Astrocyte (in vitro differentiated cells and primary cell): ENCODE data around the gene TMEM270. TPM values are rescaled to one million over a fixed set of nuclear protein-coding genes. Genes with fewer than 3 reads are reported as not detected.
A peak's percentile ranks its signal among the peaks of the same experiment; 100 is the strongest.

Source experiments
- DNase-seq: peaks from one replicate; pipeline ENCODE4 v3.0.0-alpha.2; 2010; ENCODE audit warnings: low read depth
- FAIRE-seq: peaks from 2 replicates; lab custom pipeline; 2011; peaks lifted over from hg19 to GRCh38; lab: Jason Lieb, UNC
- H2AFZ ChIP-seq: 2 replicates; pipeline ENCODE4 v1.6.0; 2012; ENCODE audit warnings: low read depth, low read length, inconsistent platforms
- H3K27ac ChIP-seq: 2 replicates; pipeline ENCODE4 v1.5.1; 2011; ENCODE audit warnings: low read depth, low read length, inconsistent platforms
- H3K27me3 ChIP-seq: 2 replicates; pipeline ENCODE4 v1.6.0; 2011; ENCODE audit warnings: low read length, inconsistent platforms; ENCODE audit not compliant: insufficient read depth
- H3K36me3 ChIP-seq: 2 replicates; pipeline ENCODE4 v1.5.1; 2011; ENCODE audit warnings: low read length, inconsistent platforms; ENCODE audit not compliant: insufficient read depth
- H3K4me1 ChIP-seq: 2 replicates; pipeline ENCODE4 v1.5.1; 2011; ENCODE audit warnings: low read length, inconsistent platforms; ENCODE audit not compliant: insufficient read depth
- H3K4me2 ChIP-seq: 2 replicates; pipeline ENCODE4 v1.6.0; 2012; ENCODE audit warnings: low read length, inconsistent platforms
- H3K4me3 ChIP-seq: 2 replicates; pipeline ENCODE4 v1.5.1; 2011; ENCODE audit warnings: low read depth, mild to moderate bottlenecking, low read length, inconsistent platforms; ENCODE audit not compliant: insufficient read depth
- H3K79me2 ChIP-seq: 2 replicates; pipeline ENCODE4 v1.6.0; 2012; ENCODE audit warnings: mild to moderate bottlenecking, low read length, inconsistent platforms; ENCODE audit not compliant: insufficient read depth
- H3K9ac ChIP-seq: 2 replicates; pipeline ENCODE4 v1.6.0; 2012; ENCODE audit warnings: mild to moderate bottlenecking, low read length, inconsistent platforms
- H3K9me3 ChIP-seq: 2 replicates; pipeline ENCODE4 v1.5.1; 2012; ENCODE audit warnings: low read depth, mild to moderate bottlenecking, low read length, inconsistent platforms; ENCODE audit not compliant: insufficient read depth
- H4K20me1 ChIP-seq: 2 replicates; pipeline ENCODE4 v1.6.0; 2012; ENCODE audit warnings: low read length, inconsistent platforms; ENCODE audit not compliant: insufficient read depth
- H3K27ac Mint-ChIP-seq: one replicate; pipeline ENCODE4 v1.8.0; 2021; ENCODE audit warnings: mild to moderate bottlenecking, mixed read lengths; ENCODE audit not compliant: unreplicated experiment
- H3K27me3 Mint-ChIP-seq: one replicate; pipeline ENCODE4 v1.8.0; 2021; ENCODE audit warnings: low read depth, mixed read lengths; ENCODE audit not compliant: unreplicated experiment
- H3K36me3 Mint-ChIP-seq: one replicate; pipeline ENCODE4 v1.8.0; 2021; ENCODE audit warnings: low read depth, mixed read lengths; ENCODE audit not compliant: unreplicated experiment
- H3K4me1 Mint-ChIP-seq: one replicate; pipeline ENCODE4 v1.8.0; 2021; ENCODE audit warnings: low read depth, mixed read lengths; ENCODE audit not compliant: unreplicated experiment
- H3K4me3 Mint-ChIP-seq: one replicate; pipeline ENCODE4 v1.8.0; 2021; ENCODE audit warnings: mild to moderate bottlenecking, moderate library complexity, mixed read lengths; ENCODE audit not compliant: unreplicated experiment
- H3K9me3 Mint-ChIP-seq: one replicate; pipeline ENCODE4 v1.8.0; 2021; ENCODE audit warnings: mild to moderate bottlenecking, mixed read lengths; ENCODE audit not compliant: unreplicated experiment
- EZH2 ChIP-seq: IDR thresholded peaks from 2 replicates; pipeline ENCODE4 v1.6.1; 2012; ENCODE audit warnings: mild to moderate bottlenecking, low read length, inconsistent platforms; ENCODE audit not compliant: insufficient read depth
- total RNA-seq: library from RNA; stranded (reverse); gene quantifications from 2 replicates; pipeline ENCODE4 v1.2.1, GENCODE V29; 2021
- TF ChIP-seq, protein P1 (sequence below): IDR thresholded peaks from 2 replicates; pipeline ENCODE4 v1.5.1; 2011; ENCODE audit warnings: low read depth, mild to moderate bottlenecking, inconsistent platforms, low read length, moderate library complexity; ENCODE audit not compliant: insufficient read depth

The TMEM270 gene
- total RNA-seq, 1 donor from 2014 or later, result not detected

DNA sequence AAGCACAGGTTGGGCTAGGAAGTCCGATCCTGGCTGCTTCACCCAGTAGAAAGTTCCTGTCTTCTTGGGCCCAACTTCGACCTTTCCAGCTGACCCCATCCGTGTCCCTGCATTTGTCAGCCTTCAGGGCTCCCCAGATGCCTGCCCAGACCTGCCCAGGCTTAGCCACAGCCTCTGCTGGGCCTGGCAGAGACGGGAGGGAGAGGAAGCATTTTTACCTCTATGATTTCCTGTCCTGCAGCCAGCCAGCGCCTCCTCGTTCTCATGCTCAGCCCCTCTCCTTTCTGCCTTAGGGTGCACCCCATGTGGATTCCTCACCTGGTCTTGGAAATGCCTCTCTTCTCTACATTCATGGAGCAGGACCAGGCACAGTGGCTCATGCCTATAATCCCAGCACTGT is 22.3 kb upstream of the TMEM270 start:
- Mint-ChIP-seq H3K9me3 (no peaks in the 10 kb centered on the region), H3K27me3 (no peaks in the 10 kb centered on the region), H3K4me1 (peaks cover 3% of the 10 kb centered on the region), H3K36me3 (no peaks in the 10 kb centered on the region), H3K27ac (no peak overlapping the region), H3K4me3 (no peak overlapping the region)
- no peaks in the 10 kb centered on the region for H3K9me3 ChIP-seq
- no peaks in the 10 kb centered on the region for H4K20me1 ChIP-seq
- no peaks in the 10 kb centered on the region for H3K79me2 ChIP-seq
- no peaks in the 10 kb centered on the region for H3K4me1 ChIP-seq
- no peak overlapping the region for H3K9ac ChIP-seq
- no peak for TF ChIP-seq EZH2
- TF ChIP-seq, protein P1, sequence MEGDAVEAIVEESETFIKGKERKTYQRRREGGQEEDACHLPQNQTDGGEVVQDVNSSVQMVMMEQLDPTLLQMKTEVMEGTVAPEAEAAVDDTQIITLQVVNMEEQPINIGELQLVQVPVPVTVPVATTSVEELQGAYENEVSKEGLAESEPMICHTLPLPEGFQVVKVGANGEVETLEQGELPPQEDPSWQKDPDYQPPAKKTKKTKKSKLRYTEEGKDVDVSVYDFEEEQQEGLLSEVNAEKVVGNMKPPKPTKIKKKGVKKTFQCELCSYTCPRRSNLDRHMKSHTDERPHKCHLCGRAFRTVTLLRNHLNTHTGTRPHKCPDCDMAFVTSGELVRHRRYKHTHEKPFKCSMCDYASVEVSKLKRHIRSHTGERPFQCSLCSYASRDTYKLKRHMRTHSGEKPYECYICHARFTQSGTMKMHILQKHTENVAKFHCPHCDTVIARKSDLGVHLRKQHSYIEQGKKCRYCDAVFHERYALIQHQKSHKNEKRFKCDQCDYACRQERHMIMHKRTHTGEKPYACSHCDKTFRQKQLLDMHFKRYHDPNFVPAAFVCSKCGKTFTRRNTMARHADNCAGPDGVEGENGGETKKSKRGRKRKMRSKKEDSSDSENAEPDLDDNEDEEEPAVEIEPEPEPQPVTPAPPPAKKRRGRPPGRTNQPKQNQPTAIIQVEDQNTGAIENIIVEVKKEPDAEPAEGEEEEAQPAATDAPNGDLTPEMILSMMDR, result no peak
- no peak overlapping the region for H3K4me3 ChIP-seq
- H2AFZ ChIP-seq, result no peak overlapping the region
- no peak overlapping the region for H3K27ac ChIP-seq
- FAIRE-seq (no peak), DNase-seq (no peak)
- H3K27me3 ChIP-seq, result no peaks in the 10 kb centered on the region
- H3K36me3 ChIP-seq, result no peaks in the 10 kb centered on the region
- no peak overlapping the region for H3K4me2 ChIP-seq

DNA sequence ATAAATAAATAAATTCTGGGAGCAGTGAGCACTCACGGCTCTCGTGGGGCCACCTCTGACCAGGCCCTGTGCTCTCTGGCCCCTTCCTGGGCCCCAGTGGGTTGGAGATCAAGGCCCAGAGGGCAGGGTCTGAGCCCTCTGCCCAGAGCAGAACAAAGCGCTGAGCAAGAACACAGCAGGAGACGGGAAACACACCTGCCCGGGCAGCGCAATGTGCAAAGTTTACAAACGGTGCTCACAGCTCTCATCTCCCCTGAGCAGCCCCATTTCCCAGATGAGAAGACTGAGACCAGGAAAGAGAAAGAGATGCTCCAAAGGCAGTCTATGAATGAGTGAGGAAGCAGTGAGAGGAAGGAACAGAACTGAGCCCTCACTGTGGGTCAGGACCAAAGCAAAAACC is 21.7 kb upstream of the TMEM270 start:
- no peaks in the 10 kb centered on the region for H3K79me2 ChIP-seq

More for the DNA sequence above, 21.7 kb upstream of the TMEM270 start:
- Mint-ChIP-seq H3K36me3 (no peaks in the 10 kb centered on the region), H3K9me3 (no peaks in the 10 kb centered on the region), H3K27ac (no peak overlapping the region), H3K27me3 (no peaks in the 10 kb centered on the region), H3K4me3 (peak overlapping the region; percentile 76), H3K4me1 (peaks cover 6% of the 10 kb centered on the region)
- Histone ChIP-seq H3K4me3 (no peak overlapping the region), H2AFZ (no peak overlapping the region), H4K20me1 (no peaks in the 10 kb centered on the region), H3K4me2 (no peak overlapping the region), H3K9ac (no peak overlapping the region), H3K27me3 (no peaks in the 10 kb centered on the region), H3K9me3 (no peaks in the 10 kb centered on the region), H3K36me3 (no peaks in the 10 kb centered on the region), H3K4me1 (no peaks in the 10 kb centered on the region), H3K27ac (no peak overlapping the region)
- no peak for TF ChIP-seq EZH2
- TF ChIP-seq, protein P1, result no peak
- FAIRE-seq, result no peak
- no peak for DNase-seq
